ENCODE results near the gene ZBTB33. TPM values are rescaled to one million over a fixed set of nuclear protein-coding genes. Genes with fewer than 3 reads are reported as not detected.

Gene ZBTB33
- total and polyA plus RNA-seq, 10 donors, result 4.7 to 23.7 (median 17.4) TPM

GRCh38 chrX:120301497-120301896 lies 50.9 kb downstream of the ZBTB33 start:
- Histone ChIP-seq H3K9me3 (no peaks in the 10 kb centered on the region), H3K27me3 (replicated peaks in 1 of 7) (peaks cover 0 to 9% (median 0%) of the 10 kb centered on the region in 7 donors), H3K27ac (peak overlapping the region in 2 of 8 donors; percentile 53 to 68), H3K4me3 (no peak overlapping the region), H3K36me3 (no peaks in the 10 kb centered on the region), H3K4me1 (peaks cover 0 to 29% (median 14%) of the 10 kb centered on the region in 6 donors)
- TF ChIP-seq CTCF (IDR thresholded peaks at IDR 0.05 in 8 of 11, conservative IDR thresholded peaks at IDR 0.05 in 3 of 11) (no peak), POLR2AphosphoS5 (IDR thresholded peaks at IDR 0.05) (no peak), POLR2A (IDR thresholded peaks at IDR 0.05) (no peak)
- WGBS, 5 donors, result 49 to 73% (median 71%) methylated on average over 2 of the region's 2 CpGs
- DNase-seq, result no peak
- intact Hi-C loops (cut with DNase I; ENCODE audit: low total_unique reads), result no loop called here

DNA sequence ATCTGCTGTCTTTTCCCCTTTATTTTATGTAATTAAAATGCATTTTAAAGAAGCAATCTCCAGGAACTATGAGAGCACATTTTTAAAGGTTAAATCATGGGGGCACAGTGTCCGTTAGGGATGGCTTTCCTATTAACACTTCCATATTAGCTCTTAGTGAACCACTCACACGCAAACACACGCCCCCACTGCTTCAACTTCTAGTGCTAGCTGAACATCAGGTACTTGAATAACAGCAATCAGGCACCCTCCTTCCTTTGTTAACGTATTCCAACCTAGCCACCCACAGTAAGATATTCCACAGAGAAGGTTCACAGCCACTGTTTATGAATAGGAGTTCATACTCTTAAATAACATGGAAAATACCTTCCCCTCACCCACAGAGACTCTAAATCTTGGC lies 51.3 kb downstream of the ZBTB33 start:
- no peak for DNase-seq
- Histone ChIP-seq H3K27me3 (replicated peaks in 1 of 7) (peaks cover 0 to 9% (median 0%) of the 10 kb centered on the region in 7 donors), H3K27ac (peak overlapping the region in 6 of 8 donors; percentile 47 to 78 (median 60)), H3K4me3 (peak overlapping the region in 1 of 8 donors; percentile 44), H3K9me3 (no peaks in the 10 kb centered on the region), H3K36me3 (no peaks in the 10 kb centered on the region), H3K4me1 (peaks cover 0 to 33% (median 14%) of the 10 kb centered on the region in 6 donors)
- 32 to 48% (median 37%) methylated on average over 4 of the region's 4 CpGs for WGBS, 5 donors
- no peak for TF ChIP-seq POLR2A (IDR thresholded peaks at IDR 0.05)
- TF ChIP-seq CTCF (IDR thresholded peaks at IDR 0.05 in 8 of 11, conservative IDR thresholded peaks at IDR 0.05 in 3 of 11), result no peak
- no peak for TF ChIP-seq POLR2AphosphoS5 (IDR thresholded peaks at IDR 0.05)
- intact Hi-C loops (cut with DNase I; ENCODE audit: low total_unique reads), result no loop called here

GRCh38 chrX:120302434-120302833 lies 51.8 kb downstream of the ZBTB33 start:
- TF ChIP-seq CTCF (IDR thresholded peaks at IDR 0.05 in 8 of 11, conservative IDR thresholded peaks at IDR 0.05 in 3 of 11) (no peak), POLR2AphosphoS5 (IDR thresholded peaks at IDR 0.05) (peak in 2 of 3 donors; percentile 67 to 74)
- H3K36me3 ChIP-seq, result no peaks in the 10 kb centered on the region
- DNase-seq, result peak; percentile 91
- 0 to 14% (median 3%) methylated on average over 4 of the region's 4 CpGs for WGBS, 5 donors
- H3K9me3 ChIP-seq, result no peaks in the 10 kb centered on the region
- H3K27ac ChIP-seq, result peak overlapping the region in 7 of 8 donors; percentile 9 to 78 (median 53)
- intact Hi-C loops (cut with DNase I; ENCODE audit: low total_unique reads), result no loop called here
- H3K4me3 ChIP-seq, result peak overlapping the region in 1 of 8 donors; percentile 44
- peaks cover 0 to 9% (median 0%) of the 10 kb centered on the region in 7 donors for H3K27me3 ChIP-seq (replicated peaks in 1 of 7)
- peaks cover 0 to 34% (median 14%) of the 10 kb centered on the region in 6 donors for H3K4me1 ChIP-seq

GRCh38 chrX:120304256-120304655 lies 53.6 kb downstream of the ZBTB33 start:
- Histone ChIP-seq H3K27ac (peak overlapping the region in 3 of 8 donors; percentile 7 to 38 (median 37)), H3K4me1 (peaks cover 0 to 41% (median 18%) of the 10 kb centered on the region in 6 donors)
- no peak for TF ChIP-seq POLR2A (IDR thresholded peaks at IDR 0.05)

More at GRCh38 chrX:120304256-120304655, 53.6 kb downstream of the ZBTB33 start:
- DNase-seq, result no peak
- Histone ChIP-seq H3K27me3 (replicated peaks in 1 of 7) (peaks cover 0 to 17% (median 3%) of the 10 kb centered on the region in 7 donors), H3K4me3 (no peak overlapping the region), H3K9me3 (no peaks in the 10 kb centered on the region), H3K36me3 (no peaks in the 10 kb centered on the region)
- intact Hi-C loops (cut with DNase I; ENCODE audit: low total_unique reads), result no loop called here
- WGBS, 5 donors, result 60 to 80% (median 67%) methylated on average over 7 to 8 of the region's 8 CpGs
